Hematopoietic multipotent progenitor cell treated with erythropoietin and hydrocortisone succinate and interleukin-3 and kit ligand, for 15 days (in vitro differentiated cells): ENCODE data around the gene TRAPPC10.
"Not testable (repeated sequence)": the region's sequence is repeated elsewhere in the genome, so short reads cannot be mapped to it uniquely, and the experiment has no call there.

Source experiments
- DNase-seq: peaks from one replicate; pipeline ENCODE4 v3.0.0-alpha.2; 2015; ENCODE audit warnings: low spot score

TRAPPC10 gene

GRCh38 chr21:44145616-44146015, 133.5 kb downstream of the TRAPPC10 start:
- not testable (repeated sequence) for DNase-seq

DNA sequence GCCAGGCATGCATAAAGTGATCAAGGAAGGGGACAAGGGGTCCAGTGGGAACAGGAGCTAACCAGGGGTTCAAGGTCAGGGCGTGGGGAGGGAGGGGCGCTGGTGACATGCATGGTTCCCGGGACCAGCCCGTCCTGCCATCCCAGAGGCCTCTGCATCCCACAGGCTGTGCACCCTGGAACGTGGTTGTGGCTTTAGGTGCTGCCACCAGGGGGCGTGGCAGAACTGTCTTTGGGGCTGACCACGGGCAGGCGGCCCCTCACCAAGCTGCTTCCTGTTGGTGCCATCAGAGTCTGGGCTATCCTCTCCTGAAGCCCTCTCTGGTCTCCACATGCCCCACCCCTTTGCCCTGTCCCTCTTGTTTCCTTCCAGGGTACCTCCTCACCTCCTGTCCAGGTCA, 135.0 kb downstream of the TRAPPC10 start:
- DNase-seq, result not testable (repeated sequence)

- DNase-seq, result not testable (repeated sequence)
Observed at GRCh38 chr21:44150255-44150654, 138.1 kb downstream of the TRAPPC10 start.

- not testable (repeated sequence) for DNase-seq
Observed at GRCh38 chr21:44153214-44153888, 141.2 kb downstream of the TRAPPC10 start.

GRCh38 chr21:44153889-44154228, 141.8 kb downstream of the TRAPPC10 start:
- DNase-seq, result not testable (repeated sequence)

DNA sequence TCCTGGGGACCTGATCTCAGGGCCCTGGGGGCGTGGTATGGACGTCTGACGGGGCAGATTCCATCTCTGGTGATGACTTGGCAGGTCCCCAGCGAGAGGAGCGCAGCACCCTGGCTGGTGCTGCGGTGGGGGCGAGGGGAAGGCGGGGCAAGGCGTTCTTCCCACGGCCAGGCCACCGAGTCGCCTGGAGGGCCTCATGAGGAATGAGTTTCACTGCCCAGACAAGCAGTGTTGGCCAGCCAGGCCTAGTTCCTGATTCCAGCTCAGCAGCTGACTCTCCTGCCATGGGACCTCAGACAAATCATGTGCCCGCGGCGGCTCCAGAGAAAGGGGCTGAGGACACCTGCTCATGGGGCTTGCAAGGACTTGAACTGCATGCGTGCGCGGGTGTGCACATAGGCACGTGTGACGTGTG, 142.7 kb downstream of the TRAPPC10 start:
- DNase-seq, result not testable (repeated sequence)

- DNase-seq, result not testable (repeated sequence)
Observed at GRCh38 chr21:44155231-44155993, 143.3 kb downstream of the TRAPPC10 start.

DNA sequence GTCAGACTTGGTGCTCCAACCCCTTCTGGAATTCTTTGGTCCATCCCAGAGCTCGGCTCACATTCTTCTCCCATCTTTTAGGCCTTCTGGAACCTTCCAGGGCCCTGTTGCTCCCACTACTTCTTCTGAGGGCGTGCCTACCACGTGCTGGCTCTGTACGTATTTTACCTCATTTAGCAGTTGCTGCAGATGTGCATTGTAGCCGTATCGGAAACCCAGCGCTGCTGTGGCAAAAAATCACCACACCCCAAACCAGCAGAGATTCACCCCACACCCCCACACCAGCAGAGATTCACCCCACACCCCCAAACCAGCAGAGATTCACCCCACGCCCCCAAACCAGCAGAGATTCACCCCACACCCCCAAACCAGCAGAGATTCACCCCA, 143.9 kb downstream of the TRAPPC10 start:
- DNase-seq, result not testable (repeated sequence)
